Stomach (tissue), 4 donors: Measurements from ENCODE around the gene ZNF70.

Experiments
- CTCF ChIP-seq, 7 experiments: fragments of 450-650 bp in 4 of 7; fragments of 200-600 bp in 3 of 7; sonication (generic) in 3 of 7; IDR thresholded peaks; one replicate each; pipeline ENCODE4 v1.5.1; 2016 to 2019; ENCODE audit warnings: antibody characterized with exemption in 7 of 7, control low read depth in 2 of 7, mild to moderate bottlenecking in 1 of 7
- EP300 ChIP-seq: sonication (generic); formaldehyde crosslinking; IDR thresholded peaks from one replicate; pipeline ENCODE4 v1.6.1; 2017; ENCODE audit warnings: antibody characterized with exemption
- POLR2A ChIP-seq, 4 donors: fragments of 450-650 bp; IDR thresholded peaks; one replicate each; pipeline ENCODE4 v1.6.1; 2016; ENCODE audit warnings: antibody characterized with exemption in 4 of 4, control low read depth in 2 of 4, mild to moderate bottlenecking in 1 of 4, moderate library complexity in 1 of 4
- POLR2AphosphoS5 ChIP-seq, 3 donors: sonication (generic); formaldehyde crosslinking; IDR thresholded peaks; one replicate each; pipeline ENCODE4 v1.6.1; 2016; ENCODE audit warnings: antibody characterized with exemption in 3 of 3

GRCh38 chr22:23691748-23692423 is 59.0 kb downstream of the ZNF70 start:
- TF ChIP-seq CTCF (IDR thresholded peaks at IDR 0.05) (no peak), POLR2AphosphoS5 (IDR thresholded peaks at IDR 0.05) (no peak), POLR2A (IDR thresholded peaks at IDR 0.05) (no peak), EP300 (no peak)
